HK-2 (cell line): ENCODE measurements around the gene PRF1.
"Not testable (repeated sequence)": the region's sequence is repeated elsewhere in the genome, so short reads cannot be mapped to it uniquely, and the experiment has no call there.

Source experiments
- DNase-seq: peaks from one replicate; pipeline ENCODE4 v3.0.0-alpha.2; 2018; ENCODE audit not compliant: unreplicated experiment

The PRF1 gene

DNA sequence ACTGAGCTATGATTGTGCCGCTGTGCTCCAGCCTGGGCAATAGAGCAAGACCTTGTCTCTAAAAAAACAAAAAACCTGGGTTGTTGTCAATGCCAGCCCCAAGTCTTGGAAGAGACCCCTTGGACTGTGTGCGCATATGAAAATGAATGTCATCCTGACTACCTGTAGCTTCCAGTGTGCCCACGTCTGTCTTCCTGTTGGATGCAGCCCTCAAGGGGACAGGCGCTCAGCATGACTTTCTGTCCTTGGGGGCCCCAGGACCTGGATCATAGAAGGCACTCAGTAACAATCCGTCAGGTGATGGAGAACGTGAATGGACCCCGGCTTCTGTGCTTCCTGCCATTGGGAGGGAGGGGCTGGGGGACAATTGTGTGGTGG lies 9.0 kb downstream of the PRF1 start:
- no peak for DNase-seq

GRCh38 chr10:70592746-70593512 lies 9.6 kb downstream of the PRF1 start:
- no peak for DNase-seq

DNA sequence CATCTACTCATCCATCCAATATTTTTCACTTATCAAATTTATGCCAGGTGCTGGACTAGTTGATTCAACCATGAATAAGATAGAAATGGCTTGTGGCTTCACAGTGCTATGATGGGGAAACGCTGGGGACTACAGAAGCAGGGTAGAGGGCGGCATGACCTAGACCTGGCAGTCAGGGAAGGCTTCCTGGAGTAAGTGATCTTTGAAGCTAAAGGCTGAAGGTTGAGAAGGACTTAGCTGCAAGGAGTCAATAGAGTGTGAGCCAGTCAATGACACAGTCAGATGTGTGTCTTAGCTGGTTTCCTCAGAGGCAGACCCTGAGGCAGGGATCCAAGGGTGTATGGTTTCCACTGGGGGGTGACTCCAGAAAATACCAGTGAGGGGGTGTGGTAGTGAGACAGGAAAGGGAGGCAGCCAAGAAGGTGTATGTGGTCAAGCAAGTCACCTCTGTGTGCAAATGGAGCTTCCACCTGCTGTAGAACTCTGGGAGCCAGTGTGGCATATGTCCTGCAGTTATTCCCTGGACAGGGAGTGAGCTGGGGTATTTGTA lies 10.3 kb downstream of the PRF1 start:
- no peak for DNase-seq

DNA sequence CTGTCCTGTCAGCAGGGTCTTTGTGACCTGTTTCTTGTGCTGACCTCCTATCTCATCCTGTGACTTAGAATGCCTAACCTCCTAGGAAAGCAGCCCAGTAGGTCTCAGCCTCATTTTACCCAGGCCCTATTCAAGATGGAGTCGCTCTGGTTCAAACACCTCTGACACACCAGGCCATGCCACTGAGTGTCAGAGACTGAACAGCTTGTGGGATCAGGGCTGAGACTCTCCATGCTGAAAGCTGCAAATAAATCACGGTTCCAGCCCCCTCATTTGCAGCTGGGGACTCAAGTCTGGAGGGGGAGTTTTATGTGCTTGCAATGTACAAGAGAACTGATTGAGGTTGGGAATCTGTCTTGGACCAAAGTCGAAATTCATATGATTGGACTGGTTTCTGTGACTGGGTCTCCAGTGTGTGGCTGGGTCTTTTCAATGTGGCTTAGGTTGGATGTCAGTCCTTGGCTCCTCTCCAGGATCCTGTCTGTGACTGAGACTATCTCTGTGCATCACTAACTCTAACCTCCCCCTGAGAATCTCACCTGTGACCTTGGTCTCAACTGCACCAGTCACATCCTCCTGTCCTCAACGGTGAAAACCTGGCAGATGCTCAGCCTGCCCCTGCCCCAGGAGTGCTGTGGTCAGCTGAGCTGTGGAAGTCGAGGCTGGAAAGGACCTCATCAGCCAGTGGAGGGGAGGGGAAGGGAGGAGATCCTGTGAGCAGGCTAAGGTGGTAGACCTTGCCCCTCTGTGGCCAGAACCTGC lies 11.7 kb downstream of the PRF1 start:
- DNase-seq: no peak

DNA sequence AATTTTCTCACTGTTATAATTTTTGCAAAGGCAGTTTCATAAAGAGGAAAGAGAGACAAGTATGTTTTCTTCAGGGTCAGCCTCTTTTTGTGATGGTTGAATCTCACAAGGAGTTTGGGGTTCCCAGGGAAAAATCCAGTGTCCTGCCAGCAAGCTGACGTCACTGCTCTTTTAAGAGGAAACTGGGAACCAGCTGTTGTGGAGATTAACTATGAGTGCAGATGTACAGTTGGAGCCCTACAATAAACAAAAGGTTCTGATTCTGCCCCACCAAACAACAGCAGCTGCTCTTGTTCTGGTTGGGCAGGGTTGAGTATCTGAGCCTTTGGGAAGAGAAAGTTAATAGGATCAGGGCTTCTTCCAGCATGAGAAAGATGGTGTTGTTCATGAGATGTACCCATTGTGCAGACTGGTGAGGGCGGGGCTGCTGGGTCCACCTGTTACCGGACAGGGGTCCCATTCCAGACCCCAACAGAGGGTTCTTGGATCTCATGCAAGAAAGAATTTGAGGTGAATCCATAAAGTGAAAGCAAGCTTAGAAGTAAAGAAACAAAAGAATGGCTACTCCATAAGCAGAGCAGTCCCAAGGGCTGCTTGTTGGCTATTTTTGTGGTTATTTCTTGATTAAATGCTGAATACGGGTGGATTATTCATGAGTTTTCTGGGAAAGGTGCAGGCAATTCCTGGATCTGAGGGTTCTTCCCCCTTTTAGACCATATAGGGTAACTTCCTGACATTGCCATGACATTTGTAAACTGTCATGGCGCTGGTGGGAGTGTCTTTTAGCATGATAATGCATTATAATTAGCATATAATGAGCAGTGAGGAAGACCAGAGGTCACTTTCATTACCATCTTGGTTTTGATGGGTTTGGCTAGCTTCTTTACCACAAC lies 12.5 kb downstream of the PRF1 start:
- DNase-seq: no peak

DNA sequence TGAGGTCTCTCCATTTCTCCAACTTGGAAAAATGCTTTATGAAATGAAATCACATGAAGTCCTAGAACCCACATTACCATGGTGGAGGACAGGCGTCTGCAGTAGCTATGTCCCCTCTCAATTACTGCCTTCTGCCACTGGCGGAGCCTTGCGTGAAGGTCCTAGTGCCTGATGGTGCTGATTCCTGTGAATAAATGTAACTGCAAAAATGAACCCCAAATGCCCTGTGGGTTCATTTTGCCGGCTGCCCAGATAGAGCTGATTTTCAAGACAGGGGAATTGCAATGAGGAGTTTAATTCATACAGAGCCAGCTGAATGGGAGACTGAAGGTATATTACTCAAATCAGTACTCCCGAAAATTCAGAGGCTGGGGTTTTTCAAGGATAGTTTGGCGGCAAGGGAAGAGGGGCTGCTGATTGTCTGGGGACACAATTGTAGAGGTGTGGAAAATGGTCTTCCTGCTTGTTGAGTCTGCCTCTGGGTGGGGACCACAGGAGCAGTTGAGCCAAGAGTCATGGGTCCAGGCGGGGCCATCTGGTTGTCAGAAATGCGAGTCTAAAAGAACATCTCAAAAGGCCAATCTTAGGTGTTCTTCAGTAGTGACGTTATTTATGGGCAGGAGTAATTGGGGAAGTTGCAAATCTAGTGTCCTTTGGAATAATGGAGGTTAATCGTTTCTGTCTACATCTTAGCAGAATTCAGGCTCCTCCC lies 13.5 kb downstream of the PRF1 start:
- DNase-seq: no peak

- DNase-seq: no peak
Measured at GRCh38 chr10:70588255-70588654, 14.3 kb downstream of the PRF1 start.

DNA sequence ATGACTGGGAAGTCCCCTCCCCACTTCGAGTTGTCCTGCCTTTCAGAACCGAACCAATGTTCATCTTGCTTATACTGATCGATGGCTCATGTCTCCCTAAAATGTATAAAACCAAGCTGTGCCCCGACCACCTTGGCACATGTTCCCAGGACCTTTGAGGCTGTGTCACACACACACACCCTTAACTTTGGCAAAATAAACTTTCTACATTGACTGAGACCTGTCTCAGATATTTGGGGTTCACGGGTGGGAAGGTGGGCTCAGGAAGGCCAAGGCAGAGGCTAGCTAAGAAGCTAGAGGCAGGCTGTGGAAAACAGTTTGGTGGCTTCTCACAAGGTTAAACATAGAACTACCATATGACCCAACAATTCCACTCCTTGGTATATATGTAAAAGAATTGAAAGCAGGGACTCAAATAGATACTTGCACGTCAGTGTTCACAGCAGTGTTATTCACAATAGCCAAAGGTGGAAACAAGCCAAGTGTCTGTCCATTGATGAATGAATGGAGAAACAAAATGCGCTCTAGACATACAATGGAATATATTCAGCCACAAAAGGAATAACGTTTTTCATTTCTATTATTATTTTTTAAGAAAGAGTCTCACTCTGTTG lies 15.4 kb downstream of the PRF1 start:
- DNase-seq: no peak

GRCh38 chr10:70586348-70586930 lies 16.1 kb downstream of the PRF1 start:
- DNase-seq: no peak

GRCh38 chr10:70585578-70586169 lies 16.9 kb downstream of the PRF1 start:
- DNase-seq: no peak

DNA sequence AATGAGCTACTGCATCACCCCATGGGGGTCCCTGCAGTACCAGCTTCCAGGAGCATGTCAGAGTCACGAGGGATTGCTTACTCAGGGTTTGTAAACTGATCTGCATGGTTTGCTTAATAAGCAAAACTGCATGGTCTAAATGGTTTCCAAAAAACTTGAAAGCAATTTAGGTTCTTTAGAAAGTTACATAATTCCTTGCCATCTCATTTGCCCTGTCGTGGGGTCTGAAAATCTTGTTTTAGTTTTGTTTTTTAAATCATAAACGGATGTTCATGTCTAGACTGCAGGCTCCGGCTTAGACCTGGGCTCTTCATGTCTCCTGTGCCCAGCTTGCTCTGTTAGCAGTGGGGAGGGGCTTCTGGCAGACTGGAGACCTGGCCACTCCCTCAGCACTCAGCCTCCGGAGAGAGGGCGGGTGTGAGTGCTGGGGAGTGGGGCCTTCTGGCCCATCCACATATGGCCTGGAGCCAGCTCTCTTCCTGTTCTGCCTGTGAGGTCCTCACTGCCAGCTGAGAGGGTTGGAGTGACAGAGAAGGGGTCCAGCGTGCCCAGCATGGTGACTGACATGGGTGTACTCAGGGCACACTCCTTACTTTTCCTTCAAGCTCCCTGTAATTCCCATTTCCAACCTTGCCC lies 17.5 kb downstream of the PRF1 start:
- no peak for DNase-seq

DNA sequence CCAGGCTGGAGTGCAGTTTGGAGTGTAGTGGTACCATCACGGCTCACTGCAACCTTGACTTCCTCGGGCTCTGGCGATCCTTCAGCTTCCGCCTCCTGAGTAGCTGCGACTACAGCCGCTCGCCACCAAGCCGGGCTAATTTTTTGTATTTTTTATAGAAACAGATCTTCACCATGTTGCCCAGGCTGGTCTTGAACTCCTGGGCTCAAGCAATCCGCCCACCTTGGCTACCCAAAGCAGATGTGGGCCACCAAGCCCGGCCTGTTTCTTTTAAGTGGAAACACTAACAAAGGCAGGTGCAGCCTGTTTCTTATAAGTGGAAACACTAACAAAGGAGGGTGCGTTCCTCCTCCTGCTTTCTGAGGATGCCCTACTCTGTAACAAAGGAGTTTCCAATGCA lies 18.2 kb downstream of the PRF1 start:
- no peak for DNase-seq

DNA sequence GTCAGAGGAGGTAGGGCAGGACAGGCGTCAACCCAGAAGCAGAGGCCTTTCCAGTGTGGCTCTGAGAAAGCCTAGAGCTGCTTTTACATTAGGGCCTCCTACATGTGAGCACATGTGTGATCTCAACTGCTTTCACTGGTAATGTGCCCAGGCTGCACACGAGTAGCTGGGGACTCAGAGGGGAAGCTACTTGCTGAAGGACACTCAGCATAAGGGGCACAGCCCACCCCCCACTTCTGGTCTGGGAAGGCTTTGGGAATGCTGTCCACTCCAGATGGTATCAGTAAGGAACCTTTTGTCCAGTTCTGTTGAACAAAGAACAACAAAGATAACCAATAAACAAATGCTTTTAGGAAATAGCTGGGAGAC lies 18.9 kb downstream of the PRF1 start:
- no peak for DNase-seq

DNA sequence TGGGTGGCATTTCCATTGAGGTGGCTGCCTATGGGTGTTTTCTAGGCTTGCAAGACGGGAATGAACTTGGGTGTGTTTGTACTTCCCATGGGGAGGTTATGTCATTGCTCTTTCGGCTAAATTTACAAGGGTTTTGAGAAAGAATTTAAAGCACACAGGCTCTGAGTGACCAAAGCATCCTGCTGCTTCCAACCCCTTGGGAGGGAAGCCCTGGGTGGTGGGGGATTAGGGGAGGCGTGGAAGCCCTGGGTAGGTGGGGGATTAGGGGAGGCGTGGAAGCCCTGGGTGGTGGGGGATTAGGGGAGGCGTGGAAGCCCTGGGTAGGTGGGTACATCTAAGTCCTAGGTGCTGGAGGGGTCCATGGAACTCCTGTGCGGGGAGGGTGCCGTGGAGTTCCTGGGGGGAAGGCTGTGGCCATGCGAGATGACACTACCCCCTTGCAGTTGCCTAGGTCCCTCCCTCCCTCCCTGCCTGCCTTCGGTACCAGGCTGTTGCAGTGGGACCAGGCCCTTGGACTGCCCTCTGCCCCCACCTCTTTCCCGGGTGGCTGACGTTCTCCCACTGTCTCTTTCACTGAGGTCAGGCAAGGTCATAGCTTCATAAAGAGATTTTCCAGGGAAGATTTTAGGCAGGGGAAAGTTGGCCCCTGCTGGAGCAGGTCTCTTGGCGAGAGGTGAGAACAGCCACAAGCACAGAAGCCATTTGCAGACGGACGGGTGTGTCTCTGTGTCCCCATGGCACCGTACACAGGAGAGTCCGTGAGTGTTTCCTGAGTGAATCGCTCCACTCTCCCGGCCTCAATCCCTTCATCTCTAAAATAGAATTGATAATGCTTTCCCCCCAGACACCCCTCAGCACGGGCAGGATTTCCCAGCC lies 19.5 kb downstream of the PRF1 start:
- DNase-seq: no peak

DNA sequence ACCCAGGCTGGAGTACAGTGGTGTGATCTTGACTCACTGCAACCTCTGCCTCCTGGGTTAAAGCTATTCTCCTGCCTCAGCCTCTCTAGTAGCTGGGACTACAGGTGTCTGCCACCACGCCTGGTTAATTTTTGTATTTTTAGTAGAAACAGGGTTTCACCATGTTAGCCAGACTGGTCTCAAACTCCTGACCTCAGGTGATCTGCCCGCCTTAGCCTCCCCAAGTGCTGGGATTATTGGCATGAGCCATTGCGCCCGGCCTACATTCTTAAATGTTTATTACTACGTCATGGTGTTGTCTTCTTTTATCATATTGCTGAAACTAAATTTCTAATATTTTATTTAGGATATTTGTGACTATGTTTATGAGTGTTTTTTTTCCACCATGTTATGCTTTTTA lies 21.4 kb downstream of the PRF1 start:
- not testable (repeated sequence) for DNase-seq

- DNase-seq: no peak
Measured at GRCh38 chr10:70579234-70580002, 23.1 kb downstream of the PRF1 start.

GRCh38 chr10:70578371-70578947 lies 24.1 kb downstream of the PRF1 start:
- peak; percentile 74 for DNase-seq
